Activated T-helper 9 cell treated with anti-CD3 and anti-CD28 coated beads, Interleukin-2, amount 50 U/mL, for 16 hours (primary cell): ENCODE results near the gene PCOLCE2.

Source experiments
- DNase-seq: peaks from one replicate; pipeline ENCODE4 v3.0.0-alpha.2; 2020; ENCODE audit warnings: low read depth

The PCOLCE2 gene

DNA sequence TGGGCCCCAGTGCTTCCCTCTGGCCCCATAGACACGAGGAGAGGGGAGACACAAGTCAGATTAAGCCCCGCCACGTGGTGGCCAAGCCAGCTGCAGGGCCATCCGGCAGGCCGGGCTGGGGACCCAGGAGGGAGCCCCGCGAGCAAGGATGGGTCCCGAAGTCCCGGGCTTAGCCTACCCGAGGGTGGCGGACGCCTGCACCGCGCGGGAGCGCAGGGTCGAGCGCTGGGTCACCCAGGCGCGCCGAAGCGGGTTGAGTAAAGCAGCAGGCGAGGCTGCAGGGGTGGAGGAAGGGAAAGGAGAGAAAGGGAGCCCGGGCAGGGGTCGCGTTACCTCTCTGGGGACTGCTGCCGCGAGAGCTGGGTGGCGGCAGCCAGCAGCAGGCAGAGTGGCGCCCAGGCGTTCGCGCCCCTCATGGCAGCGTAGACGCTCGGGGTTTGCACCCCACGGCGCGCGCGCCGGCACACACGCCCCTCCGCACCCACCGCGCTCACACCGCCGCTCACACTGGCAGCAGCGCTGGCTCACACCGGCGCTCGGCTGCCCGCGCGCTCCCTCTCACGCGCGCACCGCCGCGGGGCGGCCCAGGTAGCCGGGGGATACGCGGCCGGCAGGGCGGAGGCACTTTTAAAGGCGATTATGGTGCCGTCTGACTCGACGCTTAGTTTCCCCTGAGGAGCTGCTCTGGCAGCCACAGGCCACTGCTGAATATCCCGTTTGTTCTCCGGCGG is at the start of gene PCOLCE2:
Gene PCOLCE2, minus strand, starts transcription at position 603 of the 731 bp plus-strand sequence. Its CDS starts 187 bp downstream, at position 416.
- DNase-seq, result no peak

DNA sequence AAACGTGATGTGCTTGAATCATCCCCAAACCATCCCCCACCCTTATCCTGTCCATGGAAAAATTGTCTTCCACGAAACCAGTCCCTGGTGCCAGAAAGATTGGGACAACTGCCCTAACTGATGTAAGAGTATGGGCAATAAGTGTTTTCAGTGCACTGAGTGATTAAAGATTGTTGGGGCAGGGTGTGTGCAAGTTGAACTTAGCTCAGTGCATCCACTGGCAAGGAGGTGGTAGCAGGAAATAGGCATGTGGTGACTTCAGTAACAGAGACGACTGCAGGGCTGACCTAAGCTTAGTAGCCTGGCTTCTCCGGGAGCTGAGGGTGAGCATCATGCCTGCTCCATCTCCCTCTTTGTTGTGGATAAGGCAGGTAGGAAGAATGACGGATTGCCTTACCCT is 47.1 kb upstream of the PCOLCE2 start:
- no peak for DNase-seq

DNA sequence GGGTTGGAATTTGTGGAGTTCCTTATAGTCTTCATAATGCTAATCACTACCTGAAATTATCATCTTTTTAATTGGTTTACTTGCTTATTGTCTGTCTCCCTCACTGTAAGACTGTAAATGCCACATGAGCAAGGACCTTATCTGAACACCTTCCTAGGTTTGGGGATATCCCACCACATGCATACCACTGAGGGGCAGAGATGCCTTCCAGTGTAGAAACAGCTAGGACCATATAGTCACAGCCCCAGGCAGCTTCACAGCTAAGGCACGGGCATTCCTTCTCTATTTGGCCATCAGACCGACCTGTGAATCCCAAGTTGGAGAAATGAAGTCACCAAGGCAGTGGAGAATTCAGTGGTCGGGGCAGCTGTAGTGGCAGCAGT is 46.0 kb upstream of the PCOLCE2 start:
- DNase-seq, result no peak

DNA sequence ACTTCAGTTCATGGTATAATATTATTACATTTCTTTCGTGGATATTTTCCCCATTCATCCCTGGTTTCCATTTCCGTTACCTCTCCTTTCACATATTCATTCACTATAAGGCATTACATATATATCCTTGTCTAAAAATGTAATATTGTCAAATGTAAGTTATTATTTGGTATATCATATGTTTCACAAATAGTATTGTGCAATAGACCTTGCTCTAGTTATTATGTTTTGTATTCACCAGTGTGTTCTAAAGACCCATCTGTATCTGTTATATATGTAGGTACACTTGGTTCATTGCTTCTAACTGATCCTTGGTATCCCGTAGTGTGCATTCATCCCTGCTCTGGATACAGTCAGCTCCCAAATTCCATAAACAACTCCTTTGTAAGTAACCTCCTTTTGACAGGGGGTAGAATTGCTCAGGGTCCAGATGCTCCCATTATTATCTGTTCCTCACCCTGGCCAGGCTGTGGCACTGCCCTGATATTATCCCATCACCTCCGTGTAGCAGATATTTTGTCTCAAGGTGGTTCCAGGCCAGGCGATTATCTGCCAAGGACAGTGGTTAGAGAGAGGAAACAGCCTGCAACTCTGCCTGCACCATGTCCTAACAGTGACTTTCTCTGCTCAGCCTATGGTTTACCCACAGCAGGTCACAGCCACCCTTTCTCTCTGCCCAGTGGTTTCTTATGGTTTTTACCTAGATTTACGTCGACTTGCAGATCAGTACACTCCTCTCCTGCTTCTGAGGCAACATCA is 45.4 kb upstream of the PCOLCE2 start:
- no peak for DNase-seq

DNA sequence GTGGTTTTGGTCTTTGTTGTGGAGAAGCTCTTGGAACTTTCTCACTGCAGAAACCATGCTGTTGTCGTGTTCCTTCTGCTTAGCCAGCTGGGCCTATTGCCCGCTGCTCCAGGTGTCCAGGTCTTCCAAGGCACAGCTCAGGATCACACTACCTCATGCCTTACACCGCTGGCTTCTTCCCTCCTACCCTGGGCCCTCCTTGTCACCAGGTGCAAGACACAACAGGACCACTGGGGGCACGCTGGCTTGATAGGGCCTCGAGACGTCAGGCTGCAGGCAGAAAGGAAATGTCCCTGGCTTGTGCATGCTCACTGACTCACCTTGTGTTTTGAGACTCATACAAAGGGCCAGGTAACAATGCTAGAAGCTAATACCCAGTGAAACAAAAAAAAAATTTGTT is 42.3 kb upstream of the PCOLCE2 start:
- DNase-seq, result no peak

DNA sequence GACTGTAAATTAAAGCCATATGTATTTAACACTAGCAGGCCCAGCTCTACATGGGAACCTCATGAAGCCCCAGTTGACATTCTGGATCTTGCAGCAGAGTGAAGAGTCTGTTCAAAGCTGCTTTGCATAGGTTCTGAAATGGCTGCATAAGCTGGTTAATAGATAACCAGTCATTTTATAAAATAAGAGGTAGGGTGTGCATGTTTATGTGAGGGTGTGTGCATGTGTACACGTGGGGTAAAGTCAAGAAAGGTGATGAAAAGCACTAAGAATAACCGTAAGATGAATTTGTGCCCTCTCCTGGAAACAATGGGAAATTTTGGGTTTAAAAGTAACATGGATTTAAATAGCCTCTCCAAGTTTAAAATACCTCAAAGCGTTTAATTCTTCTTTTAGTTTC is 41.6 kb upstream of the PCOLCE2 start:
- DNase-seq, result no peak

GRCh38 chr3:142929890-142930289 is 41.0 kb upstream of the PCOLCE2 start:
- DNase-seq, result no peak

- DNase-seq, result peak; percentile 19
Measured at GRCh38 chr3:142929109-142929508, 40.2 kb upstream of the PCOLCE2 start.

DNA sequence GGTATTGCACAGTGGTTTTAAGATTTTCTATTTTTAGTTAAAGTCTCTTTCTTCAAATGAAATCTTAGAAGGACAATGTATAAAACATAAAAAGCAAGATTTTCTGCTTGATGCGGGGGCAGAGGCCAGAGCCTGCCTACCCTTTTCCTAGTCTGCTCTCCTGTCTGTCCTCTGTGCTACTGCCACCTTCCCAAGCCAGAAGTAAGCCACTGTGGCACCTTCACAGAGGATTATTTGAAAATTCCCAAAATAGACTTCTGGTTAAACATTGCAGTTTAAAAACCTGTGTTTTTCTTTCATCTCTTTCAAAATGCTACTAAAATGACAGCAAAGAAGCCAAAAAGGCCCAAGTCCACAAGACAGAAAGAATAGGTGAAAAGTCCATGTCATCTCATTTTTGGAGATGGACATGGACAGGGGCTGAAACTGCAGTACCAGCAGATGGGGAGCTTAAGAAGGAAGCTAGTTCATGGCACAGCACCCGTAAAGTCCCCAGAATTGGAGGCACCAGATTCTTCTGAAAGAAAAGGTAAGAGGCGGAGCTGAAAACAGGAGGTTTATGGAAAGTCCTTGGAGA is 37.6 kb upstream of the PCOLCE2 start:
- no peak for DNase-seq

GRCh38 chr3:142925140-142925539 is 36.3 kb upstream of the PCOLCE2 start:
- DNase-seq, result no peak

- no peak for DNase-seq
Measured at GRCh38 chr3:142923694-142924093, 34.8 kb upstream of the PCOLCE2 start.

- DNase-seq, result no peak
Measured at GRCh38 chr3:142916605-142917004, 27.7 kb upstream of the PCOLCE2 start.

GRCh38 chr3:142915636-142916035 is 26.8 kb upstream of the PCOLCE2 start:
- DNase-seq, result no peak

DNA sequence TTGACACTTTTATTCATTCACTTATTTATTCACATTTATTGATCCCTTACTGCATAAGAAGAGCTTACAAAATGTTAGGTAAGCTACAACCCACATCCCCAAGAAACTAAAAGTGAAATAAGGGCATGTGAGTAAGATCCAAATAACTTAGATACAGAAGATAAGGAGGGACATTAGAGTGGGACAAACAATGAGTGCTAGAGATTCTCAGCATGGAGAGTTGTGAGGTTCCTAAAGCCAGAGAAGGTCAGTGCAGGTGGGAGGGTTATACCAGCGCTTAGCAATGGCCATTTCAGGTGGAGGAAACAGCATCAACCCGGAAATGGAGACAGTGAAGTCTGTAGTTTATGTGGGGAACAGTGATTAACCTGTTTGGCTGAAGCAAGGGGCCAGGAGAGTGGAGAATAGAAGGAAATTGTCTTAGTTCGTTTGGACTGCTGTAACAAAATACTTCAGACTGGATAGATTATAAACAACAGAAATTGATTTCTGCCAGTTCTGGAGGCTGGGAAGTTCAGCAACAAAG is 25.5 kb upstream of the PCOLCE2 start:
- DNase-seq, result no peak

- DNase-seq, result no peak
Measured at GRCh38 chr3:142913432-142913831, 24.5 kb upstream of the PCOLCE2 start.

DNA sequence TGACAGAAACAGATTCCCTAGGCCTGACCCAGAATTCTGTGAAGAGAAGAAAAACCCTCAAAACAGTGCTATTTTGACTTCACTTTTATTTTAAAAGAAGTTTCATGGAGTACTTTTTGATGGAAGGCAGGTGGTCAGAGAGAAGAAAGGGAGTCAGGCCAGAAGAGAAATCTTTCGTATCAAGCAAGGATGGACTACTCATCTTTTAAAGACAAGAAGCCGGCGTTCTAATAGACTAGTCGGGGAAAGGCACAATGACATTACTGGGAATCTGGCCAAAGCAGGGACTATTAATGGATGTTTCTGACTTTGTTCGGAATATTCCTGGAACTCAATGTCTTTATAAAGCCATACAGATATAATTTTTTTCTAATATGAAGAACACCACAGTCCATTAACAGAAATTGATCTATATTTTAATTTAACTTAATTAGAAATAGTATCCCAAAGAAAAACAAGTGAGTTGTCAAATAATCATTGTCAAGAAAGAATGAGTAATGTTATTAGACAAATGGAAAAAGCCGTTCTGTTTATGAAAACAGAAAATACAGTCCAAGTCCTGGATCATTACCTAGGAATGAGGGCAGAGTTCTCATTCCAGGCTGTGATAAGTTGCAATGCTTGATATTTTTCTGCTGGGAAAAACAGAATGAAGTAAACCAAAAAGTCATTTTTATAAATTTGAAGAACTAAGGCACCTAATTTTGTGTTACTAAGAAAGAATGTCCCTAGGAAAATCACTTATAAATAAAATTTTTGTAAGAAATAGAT is 23.7 kb upstream of the PCOLCE2 start:
- DNase-seq, result no peak

GRCh38 chr3:142910280-142910679 is 21.4 kb upstream of the PCOLCE2 start:
- no peak for DNase-seq

- no peak for DNase-seq
Measured at GRCh38 chr3:142909282-142909681, 20.4 kb upstream of the PCOLCE2 start.

DNA sequence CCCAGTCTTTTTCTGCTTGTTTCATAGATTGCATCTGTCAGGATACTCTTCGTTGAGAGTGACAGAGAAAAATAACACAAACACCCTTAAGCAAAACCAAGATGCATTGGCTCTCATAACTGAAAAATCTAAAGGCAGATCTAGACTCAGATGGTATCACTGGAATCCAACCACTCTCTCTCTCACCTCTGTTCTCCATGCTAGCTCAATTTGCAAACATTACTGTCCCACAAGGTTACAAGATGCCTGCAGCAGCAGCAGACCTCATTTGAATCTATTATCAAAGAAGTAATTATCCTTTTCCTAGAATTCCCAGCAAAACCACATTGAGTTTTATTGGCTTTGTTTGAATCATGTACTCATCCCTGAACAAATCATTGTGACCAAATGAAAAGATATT is 19.1 kb upstream of the PCOLCE2 start:
- DNase-seq, result no peak

DNA sequence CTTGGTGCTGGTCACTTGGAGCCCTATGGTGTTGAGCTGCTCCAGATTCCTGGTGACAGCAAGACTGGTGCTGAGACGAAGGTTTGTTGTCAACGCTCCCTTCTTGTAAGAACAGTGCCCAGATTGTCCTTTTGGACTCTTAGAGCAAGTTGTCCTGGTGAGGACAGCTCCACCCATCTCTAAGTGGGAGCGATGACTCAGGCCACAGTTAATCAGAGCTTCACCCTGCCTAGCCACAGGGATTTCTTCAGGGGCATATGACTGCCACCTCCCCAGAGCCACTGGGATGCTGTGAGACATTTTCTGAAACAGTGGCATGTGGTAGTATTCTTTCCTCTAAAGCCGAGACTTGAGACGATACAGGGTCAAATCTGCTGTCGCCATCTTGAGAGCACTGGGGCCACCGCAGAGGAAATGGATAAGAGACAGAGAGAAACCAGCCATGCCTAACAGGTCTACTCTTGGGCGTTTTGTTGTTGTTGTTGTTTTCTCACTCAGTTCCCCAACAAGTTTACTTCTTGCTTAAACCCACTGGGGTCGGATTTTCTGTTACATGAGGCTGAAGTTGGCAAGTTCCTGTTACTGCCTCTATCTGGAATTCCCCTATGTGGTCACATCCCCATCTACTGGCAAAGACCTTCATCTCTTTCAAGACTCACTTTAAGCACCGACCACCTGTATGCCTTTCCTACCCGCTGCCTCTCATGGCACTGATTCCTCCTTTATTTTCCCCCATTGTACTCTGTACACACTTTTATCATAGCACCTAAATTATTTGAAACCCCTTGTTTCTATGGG is 16.0 kb upstream of the PCOLCE2 start:
- DNase-seq, result no peak

DNA sequence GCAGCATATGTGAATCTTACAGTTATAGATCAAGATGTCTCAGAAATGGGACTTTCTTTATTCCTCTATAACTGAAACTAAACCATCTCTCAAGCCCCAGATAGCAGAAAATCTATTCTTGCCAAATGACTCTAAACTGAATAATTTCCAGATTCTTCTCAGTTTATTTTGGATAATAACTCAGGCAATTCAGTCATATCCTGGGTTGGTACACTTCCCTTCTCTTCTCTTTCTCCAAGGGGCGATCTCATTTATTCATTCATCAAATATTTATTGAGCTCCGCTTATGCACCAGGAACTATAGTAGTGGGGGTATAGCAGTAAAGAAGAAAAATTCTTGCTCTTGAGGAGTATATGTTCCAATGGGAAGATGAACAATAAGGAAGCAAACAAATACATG is 13.5 kb upstream of the PCOLCE2 start:
- no peak for DNase-seq
